HG03175 (cell line): ENCODE data around the gene SLC16A5.
"Not testable (repeated sequence)": the region's sequence is repeated elsewhere in the genome, so short reads cannot be mapped to it uniquely, and the experiment has no call there.

ENCODE experiments used
- ATAC-seq: cut with Tn5 transposase; IDR thresholded peaks from one replicate; pipeline ENCODE4 v1.9.1; 2021; ENCODE audit warnings: mild to moderate bottlenecking, moderate library complexity; ENCODE audit not compliant: unreplicated experiment

The SLC16A5 gene

DNA sequence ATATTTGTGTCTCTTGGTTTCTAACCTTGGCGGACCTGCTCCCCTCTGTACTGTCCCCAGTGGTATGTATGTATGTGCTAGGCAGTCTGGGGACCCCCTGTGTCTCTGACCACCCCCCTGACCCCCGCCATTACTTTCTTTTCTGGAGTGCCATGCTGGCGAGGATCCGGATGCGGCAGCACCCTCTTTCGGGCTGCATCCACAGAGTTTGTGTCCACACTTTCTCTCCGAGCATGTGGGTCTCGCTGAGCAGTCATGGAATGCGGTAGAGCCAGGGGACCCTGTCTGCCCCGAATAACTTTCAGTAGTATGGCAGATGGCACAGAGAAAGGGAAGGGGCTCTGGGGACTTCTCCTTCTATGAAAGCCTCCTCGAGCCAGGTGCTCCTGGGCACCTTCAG is 23.7 kb upstream of the SLC16A5 start:
- ATAC-seq, result no peak

DNA sequence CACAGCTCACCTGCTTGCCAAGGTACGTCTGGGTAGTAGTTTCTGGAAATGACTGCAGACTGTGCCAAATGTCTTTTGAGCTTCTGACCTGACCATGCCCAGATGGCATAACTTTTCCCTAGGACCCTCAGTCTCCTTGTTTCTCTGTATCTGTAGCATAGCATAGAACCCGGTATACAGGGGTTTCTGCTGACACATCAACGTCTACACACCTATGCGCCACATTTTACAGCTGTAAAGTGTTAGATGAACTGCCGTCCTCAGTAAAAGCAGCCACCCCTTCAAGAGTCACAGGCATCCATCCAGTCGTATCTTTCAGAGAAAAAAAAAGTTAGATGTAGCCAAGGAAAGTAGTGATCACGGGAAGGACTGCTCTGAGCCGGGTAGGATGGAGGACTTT is 23.3 kb upstream of the SLC16A5 start:
- ATAC-seq, result no peak

DNA sequence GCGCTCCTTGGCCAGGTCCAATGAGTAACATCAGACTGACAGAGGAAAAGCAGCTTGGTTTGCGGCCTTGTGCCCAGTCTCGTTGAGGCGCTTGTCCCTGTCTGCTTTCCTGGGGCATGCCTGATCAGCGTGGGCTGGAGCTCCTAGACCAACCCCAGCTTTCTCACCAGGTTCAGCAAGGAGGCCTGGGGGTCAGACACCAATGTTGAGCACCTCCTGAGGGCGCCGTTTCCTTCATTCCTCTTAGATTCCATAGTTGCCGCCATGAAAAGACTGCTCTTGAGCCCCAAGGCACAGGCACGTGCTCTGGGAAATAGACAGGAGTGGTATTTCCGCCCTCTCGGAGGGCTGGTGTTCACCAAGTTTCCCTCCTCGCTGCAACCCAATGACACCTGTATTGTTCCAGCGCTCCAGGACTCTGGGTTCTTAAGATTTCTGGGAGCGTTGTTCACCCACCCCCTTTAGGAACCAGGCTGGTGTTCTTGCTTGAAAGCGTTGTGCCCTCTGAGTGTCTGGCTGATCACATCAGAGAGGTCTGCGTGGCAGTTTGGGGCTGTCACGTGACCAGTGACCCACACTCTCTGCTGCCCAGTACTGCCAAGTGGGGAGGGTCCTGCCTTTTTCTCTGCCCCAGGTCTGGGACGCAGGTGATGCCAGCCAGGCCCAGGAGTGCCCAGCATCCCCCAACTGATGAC is 22.7 kb upstream of the SLC16A5 start:
- no peak for ATAC-seq

DNA sequence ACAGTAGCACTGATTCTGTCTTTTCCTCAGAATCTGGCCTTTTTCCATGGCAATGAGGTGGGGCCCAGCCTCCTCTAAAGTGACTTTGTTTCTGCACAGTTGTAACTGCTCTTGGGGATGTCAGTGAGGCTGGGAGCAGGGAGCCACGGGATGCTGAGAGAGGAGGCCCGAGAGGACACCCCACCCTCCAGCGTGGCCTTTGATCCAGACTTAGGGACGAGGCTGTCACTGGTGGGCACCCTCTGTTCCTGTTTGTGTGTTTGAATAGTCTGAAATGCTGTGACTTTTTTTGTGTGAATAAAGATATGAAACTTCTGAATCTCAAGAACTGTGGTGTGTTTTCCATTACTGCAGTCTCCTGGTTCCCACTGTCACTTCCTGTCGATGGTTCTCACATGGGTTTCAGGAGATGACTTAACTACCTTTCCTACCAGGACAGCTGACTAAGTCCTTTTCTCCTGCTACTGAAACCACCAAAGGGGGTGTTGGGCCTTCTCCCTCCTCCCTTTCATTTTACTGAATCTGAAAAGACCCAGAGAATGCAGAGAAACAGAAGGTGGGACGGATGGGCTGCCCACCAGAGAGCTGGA is 22.1 kb upstream of the SLC16A5 start:
- no peak for ATAC-seq

DNA sequence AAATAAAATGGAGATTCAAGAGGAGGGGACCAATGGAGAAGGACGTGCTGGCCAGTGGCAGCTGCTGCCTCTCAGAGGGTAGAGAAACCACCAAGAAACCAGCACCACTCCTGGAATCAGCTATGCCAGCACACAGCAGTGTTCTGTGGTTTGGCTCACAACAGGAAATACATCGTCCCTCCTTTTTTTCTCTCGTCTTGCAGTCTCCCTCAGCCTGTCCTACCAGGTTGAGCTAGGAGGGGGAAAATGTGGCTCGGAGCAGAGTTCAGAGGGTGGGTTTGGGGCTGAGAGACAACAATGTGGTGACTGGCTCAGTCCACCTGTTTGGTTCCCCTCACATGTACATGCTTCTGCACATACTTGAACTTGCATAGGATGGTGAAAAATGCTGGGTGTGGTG is 19.9 kb upstream of the SLC16A5 start:
- no peak for ATAC-seq

DNA sequence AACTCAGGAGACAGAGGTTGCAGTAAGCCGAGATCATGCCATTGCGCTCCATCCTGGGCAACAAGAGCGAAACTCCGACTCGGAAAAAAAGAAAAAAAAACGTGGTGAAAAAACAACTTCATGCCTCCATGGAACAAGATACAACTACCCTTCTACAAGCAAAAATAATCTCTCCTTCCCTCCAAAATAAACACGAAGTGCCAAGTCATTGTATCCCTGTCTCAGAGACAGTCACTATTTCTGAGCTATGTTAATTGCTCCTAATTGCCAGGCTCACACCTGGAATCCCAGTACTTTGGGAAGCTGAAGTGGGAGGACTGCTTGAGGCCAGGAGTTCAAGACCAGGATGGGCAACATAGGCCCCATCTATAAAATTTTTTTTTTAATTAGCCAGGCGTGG is 19.0 kb upstream of the SLC16A5 start:
- no peak for ATAC-seq

DNA sequence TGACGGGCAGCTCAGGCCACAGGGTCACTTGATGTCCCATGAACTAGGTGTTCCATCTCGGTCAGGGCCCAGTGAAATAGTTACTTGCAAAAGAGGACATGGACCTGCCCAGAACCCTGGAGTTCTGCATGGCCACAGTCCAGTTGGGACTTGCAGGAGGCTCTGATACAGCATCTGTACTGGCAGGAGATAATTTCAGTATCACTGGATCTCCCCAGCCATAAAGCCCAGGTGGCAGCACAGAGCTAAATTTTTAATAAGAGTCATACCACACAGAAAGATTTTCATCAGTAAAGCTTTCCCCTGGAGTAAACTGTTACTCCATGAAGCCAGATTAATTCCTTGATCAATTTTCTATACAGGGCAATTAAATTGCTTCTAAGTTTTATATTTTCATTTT is 18.0 kb upstream of the SLC16A5 start:
- ATAC-seq, result no peak

DNA sequence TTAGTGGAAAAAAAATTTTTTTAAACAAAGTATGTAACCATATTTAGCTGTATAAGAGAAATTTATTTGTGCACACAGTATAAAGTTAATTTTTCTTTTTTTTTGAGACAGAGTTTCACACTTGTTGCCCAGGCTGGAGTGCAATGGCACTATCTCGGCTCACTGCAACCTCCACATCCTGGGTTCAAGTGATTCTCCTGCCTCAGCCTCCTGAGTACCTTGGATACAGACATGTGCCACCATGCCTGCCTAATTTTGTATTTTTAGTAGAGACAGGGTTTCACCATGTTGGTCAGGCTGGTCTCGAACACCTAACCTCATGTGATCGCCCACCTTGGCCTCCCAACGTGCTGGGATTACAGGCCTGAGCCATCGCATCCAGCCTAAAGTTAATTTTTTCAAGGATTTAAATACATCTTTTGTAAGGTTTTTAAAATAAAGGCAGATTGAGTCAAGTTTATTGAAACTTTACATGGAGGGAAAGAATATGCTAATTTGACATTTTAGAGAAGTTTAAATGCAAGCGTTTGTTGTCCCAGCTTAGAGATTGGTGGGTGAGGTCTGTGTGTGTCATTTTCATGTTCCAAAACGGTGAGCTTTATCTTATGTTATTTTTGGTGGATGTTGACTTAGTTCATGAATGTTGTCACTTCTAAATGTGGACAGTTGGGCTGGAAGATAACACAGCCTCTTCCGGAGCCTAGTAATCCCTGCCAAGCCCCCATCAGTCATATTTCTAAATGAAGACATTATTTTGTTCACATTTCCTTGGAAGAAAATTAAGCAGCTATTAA is 16.1 kb upstream of the SLC16A5 start:
- not testable (repeated sequence) for ATAC-seq

DNA sequence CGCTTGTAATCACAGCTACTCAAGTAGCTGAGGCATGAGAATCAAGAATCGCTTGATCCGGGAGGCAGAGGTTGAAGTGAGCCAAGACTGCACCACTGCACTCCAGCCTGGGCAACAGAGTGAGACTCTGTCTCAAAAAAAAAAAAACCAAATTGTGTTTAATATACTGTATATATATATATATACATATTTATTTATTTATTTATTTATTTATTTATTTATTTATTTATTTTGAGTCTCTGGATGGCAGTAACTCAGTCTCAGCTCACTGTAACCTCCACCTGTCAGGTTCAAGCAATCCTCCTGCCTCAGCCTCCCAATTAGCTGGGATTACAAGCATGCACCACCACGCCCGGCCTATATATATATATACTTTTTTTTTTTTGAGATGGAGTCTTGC is 14.8 kb upstream of the SLC16A5 start:
- not testable (repeated sequence) for ATAC-seq

DNA sequence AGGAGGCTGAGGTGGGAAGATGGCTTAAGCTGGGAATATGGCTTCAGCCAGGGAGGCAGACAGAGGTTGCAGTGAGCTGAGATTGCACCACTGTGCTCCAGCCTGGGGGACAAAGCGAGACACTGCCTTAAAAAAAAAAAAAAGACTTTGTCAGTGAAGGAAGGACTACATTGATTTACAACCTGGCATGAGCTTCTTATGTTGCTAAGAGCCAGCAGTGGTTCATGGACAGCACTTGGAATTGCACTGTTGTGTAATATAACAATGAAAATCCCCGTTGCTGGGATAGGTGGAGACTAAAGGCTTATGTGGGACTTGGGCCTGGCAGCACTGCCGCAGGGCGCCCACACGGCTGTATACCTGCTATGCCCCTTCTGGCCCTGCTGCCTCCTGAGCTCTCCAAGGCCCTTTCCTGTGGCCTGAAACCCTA is 14.1 kb upstream of the SLC16A5 start:
- no peak for ATAC-seq

DNA sequence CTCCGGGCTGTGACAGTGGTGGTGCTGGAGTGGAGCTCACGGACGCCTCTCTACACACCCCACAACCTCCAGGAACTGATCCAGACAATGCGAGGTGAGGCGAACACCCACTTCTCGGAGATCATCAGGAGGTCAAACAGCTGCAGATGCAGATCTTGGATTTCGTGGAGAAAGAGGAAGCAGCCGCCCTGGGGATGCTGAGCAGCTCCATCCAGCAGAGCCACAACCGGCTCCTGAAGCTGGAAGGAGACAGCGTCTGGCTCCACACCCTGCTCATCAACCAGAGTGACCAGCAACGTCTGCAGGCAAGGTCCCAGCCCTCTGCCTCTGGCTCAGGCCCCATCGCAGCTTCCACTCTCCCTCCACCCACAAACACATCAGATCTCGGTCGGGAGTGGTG is 13.2 kb upstream of the SLC16A5 start:
- ATAC-seq, result no peak

DNA sequence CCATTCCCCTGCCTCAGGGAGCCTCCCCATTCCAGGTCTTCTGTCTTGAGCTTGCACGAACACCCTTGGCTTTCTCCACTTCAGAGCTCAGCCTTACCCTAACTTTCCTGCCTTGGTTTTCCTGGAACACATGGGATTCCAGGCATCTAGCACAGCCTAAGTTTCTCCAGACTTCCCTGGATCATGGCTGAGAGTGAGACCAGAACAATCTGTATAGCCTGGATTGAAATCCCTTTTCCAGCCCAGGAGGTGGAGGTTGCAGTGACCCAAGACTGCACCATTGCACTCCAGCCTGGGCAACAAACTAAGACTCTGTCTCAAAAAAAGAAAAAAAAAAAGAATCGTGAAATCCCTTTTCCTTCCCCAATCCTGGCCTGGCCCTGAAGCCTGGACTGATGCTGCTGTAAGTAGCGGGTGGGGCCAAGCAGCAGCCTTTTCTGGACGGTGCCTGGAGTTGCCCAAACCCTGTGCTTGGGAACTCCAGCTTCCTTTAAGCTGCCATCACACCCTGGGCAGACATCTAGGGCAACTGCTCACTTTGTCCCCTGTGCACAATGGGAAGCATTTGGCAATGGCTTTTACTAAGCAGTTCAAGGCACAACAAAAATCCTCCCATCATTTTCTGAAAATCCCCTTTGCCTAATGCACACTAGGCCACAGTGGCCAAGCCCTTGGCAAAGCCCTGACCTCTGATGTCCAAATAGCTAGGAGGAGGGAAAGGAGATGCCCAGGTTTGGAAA is 12.0 kb upstream of the SLC16A5 start:
- ATAC-seq, result no peak

DNA sequence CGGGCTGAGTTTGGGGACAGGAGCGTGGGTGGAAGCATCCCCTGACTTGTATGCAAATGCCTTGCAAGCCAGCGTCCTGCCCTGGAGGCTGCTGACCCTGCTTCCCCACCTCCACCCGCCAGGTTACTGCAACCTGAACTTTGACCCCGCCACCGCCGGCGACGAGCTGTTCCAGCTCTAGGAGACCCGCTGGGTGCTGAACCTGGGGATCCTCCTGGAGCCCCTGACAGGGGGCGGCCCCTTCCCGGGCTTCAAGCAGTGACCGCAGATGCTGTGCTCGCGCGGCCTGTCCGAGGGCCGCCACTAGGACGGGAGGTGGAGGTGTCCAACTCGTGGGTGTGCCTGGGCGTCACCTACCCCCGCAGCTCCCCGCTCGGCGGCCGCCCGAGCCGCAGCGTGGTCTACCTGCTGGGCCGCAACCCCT is 10.7 kb upstream of the SLC16A5 start:
- peak; percentile 6 for ATAC-seq

DNA sequence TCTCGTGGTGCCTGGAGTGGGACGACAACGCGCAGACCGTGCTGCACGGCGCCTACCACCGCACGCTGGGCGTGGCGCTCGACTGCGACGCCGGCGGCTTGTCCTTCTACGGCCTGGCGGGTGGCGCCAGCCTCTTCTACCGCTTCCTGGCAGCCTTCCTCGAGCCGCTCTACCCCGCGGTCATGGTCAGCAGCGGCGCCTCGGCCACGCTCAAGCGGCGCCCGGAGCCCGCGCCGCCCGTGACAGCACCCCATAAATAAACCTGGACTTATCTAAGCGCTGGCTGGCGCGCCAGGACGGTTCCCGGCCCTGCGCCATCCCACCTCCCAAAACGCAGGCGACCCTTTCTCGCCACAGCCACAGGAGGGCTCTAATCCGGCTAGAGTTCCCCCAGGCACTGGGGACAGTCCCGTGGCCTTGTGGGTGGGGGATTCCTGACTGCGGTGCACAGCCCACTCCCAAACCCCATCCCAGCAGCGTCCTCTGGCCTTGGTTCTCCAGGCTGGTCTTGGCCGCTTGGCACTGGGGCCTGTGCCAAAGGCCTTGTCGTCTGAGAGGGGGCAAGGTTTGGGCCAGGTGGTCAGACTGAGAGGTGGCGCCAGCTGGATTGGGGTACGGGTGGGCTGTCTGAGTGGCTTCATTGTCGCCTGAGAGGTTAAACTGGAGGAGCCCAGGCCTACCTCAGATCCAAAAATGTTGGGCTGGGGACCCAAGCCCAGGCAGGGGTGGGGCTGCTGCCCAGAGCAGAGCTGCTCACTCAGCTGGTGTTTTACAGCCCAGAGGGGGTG is 10.1 kb upstream of the SLC16A5 start:
- ATAC-seq, result peak; percentile 32

DNA sequence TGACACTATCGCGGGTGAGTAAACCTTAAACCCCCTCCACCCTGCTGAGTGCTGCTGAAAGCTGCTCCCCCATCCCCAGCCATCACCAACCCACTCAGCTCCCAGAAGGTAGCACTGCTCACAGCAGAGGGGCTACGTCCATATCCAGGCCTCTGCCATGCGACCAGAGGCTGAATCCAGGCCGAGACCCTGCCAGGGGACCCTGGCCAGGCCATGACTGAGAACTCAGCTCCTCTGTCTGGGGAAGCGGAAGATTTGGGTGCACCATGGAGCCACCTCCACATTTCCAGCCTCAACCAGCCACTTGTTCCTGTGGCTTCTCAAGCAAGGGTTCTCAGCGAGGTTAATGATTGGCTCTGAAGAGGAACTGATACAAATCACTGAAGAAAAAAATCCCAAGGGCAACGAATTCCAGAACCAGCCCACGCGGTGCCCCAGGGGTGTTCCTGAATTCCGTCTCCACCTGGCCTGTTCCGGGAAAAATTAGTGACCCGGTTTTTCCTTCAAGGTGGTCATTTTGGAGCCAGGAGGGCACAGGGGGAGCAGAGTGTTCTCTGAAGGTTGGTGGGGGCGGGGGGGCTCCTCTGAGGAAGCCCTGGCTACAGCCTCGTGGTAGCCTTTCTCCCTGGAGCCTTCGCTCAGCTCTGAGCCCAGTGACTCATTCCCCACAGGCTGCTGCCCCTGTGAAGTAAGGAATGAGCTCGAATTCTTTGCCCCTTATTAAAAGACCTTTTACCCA is 9.3 kb upstream of the SLC16A5 start:
- peak; percentile 58 for ATAC-seq

DNA sequence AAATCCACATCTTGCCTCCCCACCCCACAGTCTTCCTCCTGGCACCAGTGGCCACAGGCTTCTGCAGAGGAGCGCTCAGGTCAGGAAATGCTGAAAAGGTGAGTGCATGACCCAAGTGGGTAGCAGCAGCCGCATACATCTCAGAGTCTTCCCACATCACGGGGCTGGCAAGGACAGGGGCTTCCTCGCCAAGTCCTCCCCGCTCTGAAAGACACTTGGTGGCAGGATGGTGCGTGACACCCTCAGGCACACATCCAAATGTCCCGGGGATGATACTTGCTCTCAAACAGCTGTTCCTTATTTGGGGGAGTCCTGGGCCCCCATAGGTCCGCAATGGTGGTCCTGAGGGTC is 8.8 kb upstream of the SLC16A5 start:
- no peak for ATAC-seq

DNA sequence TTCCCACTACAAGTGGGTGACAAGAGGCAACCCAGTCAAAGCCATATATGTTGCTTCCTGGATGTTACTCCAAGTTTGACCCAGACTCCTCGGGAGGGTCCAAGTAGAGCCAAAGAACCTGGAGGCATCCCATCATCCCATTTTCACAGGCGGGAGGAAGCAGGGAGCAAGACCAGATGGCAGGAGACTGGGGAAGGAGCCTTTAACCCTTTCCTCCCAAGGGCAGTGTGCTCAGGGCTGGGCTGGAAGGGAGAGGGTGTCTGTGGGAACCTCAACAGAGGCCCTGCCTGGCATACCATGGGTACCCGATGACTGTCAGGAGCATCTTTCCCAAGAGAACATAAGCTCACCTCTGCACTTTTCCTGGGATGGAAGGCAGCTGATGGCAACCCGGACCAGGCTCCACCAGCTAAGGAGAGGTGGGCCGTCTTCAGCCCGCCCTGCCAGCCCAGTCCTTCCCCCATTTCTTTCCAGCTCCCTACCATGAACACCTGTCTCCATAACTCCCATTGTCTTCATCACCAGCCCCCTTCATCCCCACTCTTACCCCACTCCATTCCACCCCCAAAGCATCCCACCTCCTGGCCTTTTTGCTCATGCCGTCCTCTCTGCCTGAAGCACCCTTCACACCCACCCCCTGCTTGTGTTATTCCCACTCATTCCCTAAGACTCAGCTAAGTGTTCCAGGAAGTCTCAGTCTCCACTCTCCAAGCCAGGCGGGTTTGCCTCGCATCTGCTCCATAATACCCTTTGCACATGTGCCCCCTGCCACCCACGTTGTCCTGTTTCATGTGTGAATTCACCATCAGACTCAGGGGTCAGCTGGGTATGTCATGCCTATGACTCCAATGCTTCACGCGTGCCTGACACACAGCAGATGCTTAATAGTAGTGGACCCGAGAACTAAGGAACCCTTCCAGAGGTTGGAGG is 5.9 kb upstream of the SLC16A5 start:
- ATAC-seq, result no peak

DNA sequence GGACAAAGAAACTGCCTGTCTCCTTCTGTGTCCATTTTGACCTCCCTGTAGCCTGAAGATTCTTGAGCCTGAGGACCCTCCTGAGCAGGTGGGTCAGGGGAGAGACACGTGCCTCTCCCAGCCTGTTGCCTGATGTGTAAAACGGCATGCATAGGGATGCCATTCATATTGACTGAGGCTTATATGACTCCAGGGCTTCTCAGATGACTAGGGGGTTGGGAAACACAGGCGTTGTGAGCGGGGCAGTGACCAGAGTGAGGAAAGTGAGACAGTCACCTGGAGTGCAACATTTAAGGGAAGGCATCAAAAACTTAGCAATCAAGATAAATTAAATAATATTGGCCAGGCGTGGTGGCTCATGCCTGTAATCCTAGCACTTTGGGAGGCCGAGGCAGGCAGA is 5.1 kb upstream of the SLC16A5 start:
- no peak for ATAC-seq
